H9 (cell line): ENCODE data around the gene SULF2. TPM values are rescaled to one million over a fixed set of nuclear protein-coding genes. Genes with fewer than 3 reads are reported as not detected.

Source experiments
- DNase-seq: peaks from one replicate; pipeline ENCODE4 v3.0.0-alpha.2; 2017
- H2AFZ ChIP-seq: one replicate; pipeline ENCODE4 v1.6.1; 2013; ENCODE audit warnings: mild to moderate bottlenecking, low read length, control low read depth, moderate library complexity
- H2AK5ac ChIP-seq: 2 replicates; pipeline ENCODE4 v1.6.1; 2013; ENCODE audit warnings: low read length, control low read depth, mixed read lengths; ENCODE audit not compliant: insufficient read length
- H2BK120ac ChIP-seq: one replicate; pipeline ENCODE4 v1.6.1; 2013; ENCODE audit warnings: low read depth, mild to moderate bottlenecking, low read length, control low read depth, inconsistent platforms; ENCODE audit not compliant: poor library complexity, severe bottlenecking
- H2BK12ac ChIP-seq: 2 replicates; pipeline ENCODE4 v1.6.1; 2013; ENCODE audit warnings: low read length, control low read depth, mixed read lengths, low read depth; ENCODE audit not compliant: insufficient read length
- H2BK15ac ChIP-seq: 2 replicates; pipeline ENCODE4 v1.6.1; 2013; ENCODE audit warnings: low read depth, low read length, control low read depth
- H2BK20ac ChIP-seq: one replicate; pipeline ENCODE4 v1.6.1; 2013; ENCODE audit warnings: low read depth, mild to moderate bottlenecking, low read length, control low read depth, inconsistent platforms; ENCODE audit not compliant: poor library complexity, severe bottlenecking
- H2BK5ac ChIP-seq: 2 replicates; pipeline ENCODE4 v1.6.1; 2013; ENCODE audit warnings: low read length, control low read depth, mixed read lengths; ENCODE audit not compliant: insufficient read length
- H3K14ac ChIP-seq: 2 replicates; pipeline ENCODE4 v1.6.1; 2013; ENCODE audit warnings: low read length, control low read depth; ENCODE audit not compliant: insufficient read depth
- H3K18ac ChIP-seq: 2 replicates; pipeline ENCODE4 v1.6.1; 2013; ENCODE audit warnings: low read depth, mild to moderate bottlenecking, mixed read lengths, low read length, control low read depth; ENCODE audit not compliant: insufficient read length
- H3K23ac ChIP-seq: 2 replicates; pipeline ENCODE4 v1.6.1; 2013; ENCODE audit warnings: low read length, control low read depth, mixed read lengths, low read depth; ENCODE audit not compliant: insufficient read length
- H3K23me2 ChIP-seq: 2 replicates; pipeline ENCODE4 v1.6.1; 2013; ENCODE audit warnings: low read depth, mild to moderate bottlenecking, mixed read lengths, low read length, control low read depth; ENCODE audit not compliant: insufficient read length, poor library complexity, severe bottlenecking
- H3K27ac ChIP-seq: 2 replicates; pipeline ENCODE4 v1.5.1; 2013; ENCODE audit warnings: low read length, control low read depth, mixed read lengths, low read depth; ENCODE audit not compliant: insufficient read length
- H3K27me3 ChIP-seq: 2 replicates; pipeline ENCODE4 v1.6.1; 2013; ENCODE audit warnings: low read length, control low read depth, inconsistent platforms; ENCODE audit not compliant: insufficient read depth
- H3K4ac ChIP-seq: 2 replicates; pipeline ENCODE4 v1.6.1; 2013; ENCODE audit warnings: low read depth, mild to moderate bottlenecking, control low read depth, inconsistent platforms, low read length, moderate library complexity
- H3K4me1 ChIP-seq: 2 replicates; pipeline ENCODE4 v1.6.1; 2013; ENCODE audit warnings: low read length, control low read depth, inconsistent platforms; ENCODE audit not compliant: insufficient read depth
- H3K4me2 ChIP-seq: 2 replicates; pipeline ENCODE4 v1.6.1; 2013; ENCODE audit warnings: low read length, control low read depth, mixed read lengths; ENCODE audit not compliant: insufficient read length, insufficient read depth
- H3K56ac ChIP-seq: 2 replicates; pipeline ENCODE4 v1.6.1; 2013; ENCODE audit warnings: low read depth, mild to moderate bottlenecking, mixed read lengths, low read length, control low read depth; ENCODE audit not compliant: insufficient read length
- H3K79me1 ChIP-seq: 2 replicates; pipeline ENCODE4 v1.6.1; 2013; ENCODE audit warnings: low read depth, mild to moderate bottlenecking, moderate library complexity, low read length, control low read depth, inconsistent platforms; ENCODE audit not compliant: insufficient read depth, poor library complexity, severe bottlenecking
- H3K79me2 ChIP-seq: 2 replicates; pipeline ENCODE4 v1.6.1; 2013; ENCODE audit warnings: low read length, control low read depth, inconsistent platforms; ENCODE audit not compliant: insufficient read depth
- H3K9ac ChIP-seq: 2 replicates; pipeline ENCODE4 v1.6.1; 2013; ENCODE audit warnings: low read length, control low read depth, mixed read lengths; ENCODE audit not compliant: insufficient read length; ENCODE audit errors: extremely low read depth
- H3K9me3 ChIP-seq: one replicate; pipeline ENCODE4 v1.6.1; 2013; ENCODE audit warnings: low read depth, low read length, inconsistent platforms; ENCODE audit not compliant: control insufficient read depth
- H3T11ph ChIP-seq: one replicate; pipeline ENCODE4 v1.6.1; 2013; ENCODE audit warnings: mild to moderate bottlenecking, low read length, control low read depth, inconsistent platforms
- H4K20me1 ChIP-seq: one replicate; pipeline ENCODE4 v1.6.1; 2013; ENCODE audit not compliant: control insufficient read depth, insufficient read length, insufficient read depth
- H4K5ac ChIP-seq: 2 replicates; pipeline ENCODE4 v1.6.1; 2013; ENCODE audit warnings: low read depth, mild to moderate bottlenecking, mixed read lengths, low read length, control low read depth; ENCODE audit not compliant: insufficient read length
- H4K8ac ChIP-seq: replicated peaks from 2 replicates; pipeline ENCODE4 v1.6.1; 2013; ENCODE audit warnings: low read length, control low read depth, mixed read lengths, low read depth; ENCODE audit not compliant: insufficient read length
- H4K91ac ChIP-seq: 2 replicates; pipeline ENCODE4 v1.6.1; 2013; ENCODE audit warnings: low read depth, mild to moderate bottlenecking, moderate library complexity, mixed read lengths, low read length, control low read depth; ENCODE audit not compliant: insufficient read length
- H3K27ac Mint-ChIP-seq, 3 experiments: 2 replicates in 2 of 3; 3 replicates in 1 of 3; pipeline ENCODE4 v1.8.0; 2020 to 2021; ENCODE audit warnings: mixed read lengths in 3 of 3, mild to moderate bottlenecking in 1 of 3, moderate library complexity in 1 of 3
- H3K27me3 Mint-ChIP-seq: 2 replicates; pipeline ENCODE4 v1.8.0; 2021; ENCODE audit warnings: low read depth, mild to moderate bottlenecking, moderate library complexity, mixed read lengths
- H3K36me3 Mint-ChIP-seq, 3 experiments: 2 replicates in 2 of 3; 3 replicates in 1 of 3; pipeline ENCODE4 v1.8.0; 2020 to 2021; ENCODE audit warnings: low read depth in 3 of 3, mixed read lengths in 3 of 3; ENCODE audit not compliant: insufficient read depth in 1 of 3
- H3K4me1 Mint-ChIP-seq, 2 experiments: 2 replicates each; pipeline ENCODE4 v1.8.0; 2020; ENCODE audit warnings: mixed read lengths in 2 of 2
- H3K4me3 Mint-ChIP-seq, 2 experiments: 2 replicates in 1 of 2; 3 replicates in 1 of 2; pipeline ENCODE4 v1.8.0; 2020 to 2021; ENCODE audit warnings: mild to moderate bottlenecking in 2 of 2, mixed read lengths in 2 of 2, moderate library complexity in 1 of 2
- H3K9me3 Mint-ChIP-seq, 2 experiments: 2 replicates in 1 of 2; 3 replicates in 1 of 2; pipeline ENCODE4 v1.8.0; 2020; ENCODE audit warnings: mild to moderate bottlenecking in 2 of 2, mixed read lengths in 2 of 2, moderate library complexity in 1 of 2
- CTCF ChIP-seq: fragments of 200-600 bp; sonication (generic); conservative IDR thresholded peaks from 3 replicates; pipeline ENCODE4 v1.8.0; 2021; ENCODE audit warnings: antibody characterized with exemption, mild to moderate bottlenecking
- WGBS: extraction: QIAGEN DNeasy Blood & Tissue Kit; methylation state at CpG from one replicate; pipeline ENCODE4 v1.1.7; 2013; ENCODE audit warnings: missing lambda C conversion rate, low lambda C conversion rate, mixed read lengths; ENCODE audit not compliant: insufficient read length; ENCODE audit errors: extremely low coverage; 5-methylcytosine and 5-hydroxymethylcytosine counted together
- total RNA-seq: library from RNA; stranded (reverse); gene quantifications from 2 replicates; pipeline ENCODE4 v1.2.1, GENCODE V29; 2021

SULF2 gene
- total RNA-seq, 1 experiment from 2014 or later, result 31.2 TPM

GRCh38 chr20:47723322-47723721, 62.0 kb downstream of the SULF2 start:
- WGBS, result no CpG with 5 or more reads among the region's 11 CpGs
- H3K4me1 Mint-ChIP-seq, result peaks cover 18 to 20% of the 10 kb centered on the region in 2 experiments

More at GRCh38 chr20:47723322-47723721, 62.0 kb downstream of the SULF2 start:
- H3K4me2 ChIP-seq, result no peak overlapping the region
- H3K23ac ChIP-seq, result no peak overlapping the region
- no peak overlapping the region for H3K4me3 Mint-ChIP-seq
- H2BK120ac ChIP-seq, result no peak overlapping the region
- no peak overlapping the region for H3K27ac Mint-ChIP-seq
- peaks cover 6 to 8% of the 10 kb centered on the region in 2 experiments for H3K9me3 Mint-ChIP-seq
- H2BK15ac ChIP-seq, result no peak overlapping the region
- no peaks in the 10 kb centered on the region for H3K9me3 ChIP-seq
- H2AK5ac ChIP-seq, result no peak overlapping the region
- H2AFZ ChIP-seq, result no peak overlapping the region
- no peak overlapping the region for H3K14ac ChIP-seq
- H4K5ac ChIP-seq, result no peak overlapping the region
- H2BK12ac ChIP-seq, result no peak overlapping the region
- H3K27me3 Mint-ChIP-seq, result no peaks in the 10 kb centered on the region; the same call in 1 of the 2 replicates
- H3K79me2 ChIP-seq, result no peaks in the 10 kb centered on the region
- no peak overlapping the region for H3T11ph ChIP-seq
- no peak overlapping the region for H3K4ac ChIP-seq
- H3K56ac ChIP-seq, result no peak overlapping the region
- H3K79me1 ChIP-seq, result no peaks in the 10 kb centered on the region
- no peaks in the 10 kb centered on the region for H3K27me3 ChIP-seq
- H2BK20ac ChIP-seq, result no peak overlapping the region
- H2BK5ac ChIP-seq, result no peak overlapping the region
- no peak overlapping the region for H3K9ac ChIP-seq
- no peaks in the 10 kb centered on the region for H3K23me2 ChIP-seq
- no peak for DNase-seq
- no peaks in the 10 kb centered on the region; the same call in 1 of the 2 replicates for H3K4me1 ChIP-seq
- TF ChIP-seq CTCF, result no peak
- H4K20me1 ChIP-seq, result no peaks in the 10 kb centered on the region
- H4K8ac ChIP-seq, result no peak overlapping the region
- H3K18ac ChIP-seq, result no peak overlapping the region
- H3K27ac ChIP-seq, result no peak overlapping the region
- no peak overlapping the region for H4K91ac ChIP-seq
- peaks cover 4 to 10% (median 8%) of the 10 kb centered on the region in 3 experiments; a peak in 6 of 7 replicates for H3K36me3 Mint-ChIP-seq
